Measurements from ENCODE around the gene CACNG5.

Gene CACNG5

GRCh38 chr17:66865151-66865550 lies 30.2 kb downstream of the CACNG5 start:
- no peak for TF ChIP-seq REST (IDR thresholded peaks at IDR 0.05; ENCODE audit: insufficient read depth in 1 of 2, low read depth in 2 of 2, low read length in 2 of 2)
- no peak for TF ChIP-seq FOXP2 (optimal IDR thresholded peaks at IDR 0.05; ENCODE audit: borderline replicate concordance, extremely low read depth, extremely low read length, insufficient read depth)
- TF ChIP-seq POLR2AphosphoS5 (IDR thresholded peaks at IDR 0.05; ENCODE audit: low read depth, low read length), result no peak
- no peak for TF ChIP-seq TAF1 (IDR thresholded peaks at IDR 0.05; ENCODE audit: borderline replicate concordance, insufficient read depth, low read length)
- TF ChIP-seq SIN3A (IDR thresholded peaks at IDR 0.05; ENCODE audit: borderline replicate concordance, insufficient read depth, low read length), result no peak

- TF ChIP-seq REST (IDR thresholded peaks at IDR 0.05; ENCODE audit: insufficient read depth in 1 of 2, low read depth in 2 of 2, low read length in 2 of 2), result no peak
- no peak for TF ChIP-seq FOXP2 (optimal IDR thresholded peaks at IDR 0.05; ENCODE audit: borderline replicate concordance, extremely low read depth, extremely low read length, insufficient read depth)
- no peak for TF ChIP-seq SIN3A (IDR thresholded peaks at IDR 0.05; ENCODE audit: borderline replicate concordance, insufficient read depth, low read length)
- no peak for TF ChIP-seq TAF1 (IDR thresholded peaks at IDR 0.05; ENCODE audit: borderline replicate concordance, insufficient read depth, low read length)
- no peak for TF ChIP-seq POLR2AphosphoS5 (IDR thresholded peaks at IDR 0.05; ENCODE audit: low read depth, low read length)
Observed at GRCh38 chr17:66873962-66874361, 39.0 kb downstream of the CACNG5 start.

- TF ChIP-seq FOXP2 (optimal IDR thresholded peaks at IDR 0.05; ENCODE audit: borderline replicate concordance, extremely low read depth, extremely low read length, insufficient read depth), result no peak
- no peak for TF ChIP-seq TAF1 (IDR thresholded peaks at IDR 0.05; ENCODE audit: borderline replicate concordance, insufficient read depth, low read length)
- no peak for TF ChIP-seq SIN3A (IDR thresholded peaks at IDR 0.05; ENCODE audit: borderline replicate concordance, insufficient read depth, low read length)
- no peak for TF ChIP-seq REST (IDR thresholded peaks at IDR 0.05; ENCODE audit: insufficient read depth in 1 of 2, low read depth in 2 of 2, low read length in 2 of 2)
- TF ChIP-seq POLR2AphosphoS5 (IDR thresholded peaks at IDR 0.05; ENCODE audit: low read depth, low read length), result no peak
Observed at GRCh38 chr17:66884931-66885330, 50.0 kb downstream of the CACNG5 start.

GRCh38 chr17:66885417-66885816 lies 50.5 kb downstream of the CACNG5 start:
- TF ChIP-seq SIN3A (IDR thresholded peaks at IDR 0.05; ENCODE audit: borderline replicate concordance, insufficient read depth, low read length) (no peak), TAF1 (IDR thresholded peaks at IDR 0.05; ENCODE audit: borderline replicate concordance, insufficient read depth, low read length) (no peak), REST (IDR thresholded peaks at IDR 0.05; ENCODE audit: insufficient read depth in 1 of 2, low read depth in 2 of 2, low read length in 2 of 2) (no peak), POLR2AphosphoS5 (IDR thresholded peaks at IDR 0.05; ENCODE audit: low read depth, low read length) (no peak), FOXP2 (optimal IDR thresholded peaks at IDR 0.05; ENCODE audit: borderline replicate concordance, extremely low read depth, extremely low read length, insufficient read depth) (no peak)
